ENCODE measurements around the gene TRIOBP.

TRIOBP gene

GRCh38 chr22:37676736-37677492, 19.9 kb upstream of the TRIOBP start:
- H3K4me3 ChIP-seq (replicated peaks; ENCODE audit: low read depth, low read length): peak overlapping the region; percentile 93
- DNase-seq (ENCODE audit: low read depth): peak; percentile 97
- TF ChIP-seq CTCF (IDR thresholded peaks at IDR 0.05; ENCODE audit: low read length, missing control alignments): no peak

DNA sequence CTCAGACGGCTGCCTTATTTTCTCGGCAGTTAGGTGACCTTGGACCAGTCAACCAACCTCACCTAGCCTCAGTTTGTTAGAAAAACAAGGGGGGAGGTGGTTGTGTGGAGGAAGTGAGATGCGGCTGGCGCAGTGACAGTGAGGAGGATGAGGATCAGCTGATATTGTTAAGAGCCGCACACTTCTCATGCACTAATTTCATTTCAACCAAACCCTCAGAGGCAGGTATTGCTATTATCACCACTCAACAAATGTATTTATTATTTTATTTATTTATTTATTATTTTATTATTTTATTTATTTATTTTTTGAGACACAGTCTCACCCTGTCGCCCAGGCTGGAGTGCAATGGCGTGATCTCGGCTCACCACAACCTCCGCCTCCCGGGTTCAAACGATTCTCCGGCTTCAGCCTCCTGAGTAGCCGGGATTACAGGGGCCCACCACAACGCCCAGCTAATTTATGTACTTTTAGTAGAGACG, 19.3 kb upstream of the TRIOBP start:
- peak overlapping the region; percentile 93 for H3K4me3 ChIP-seq (replicated peaks; ENCODE audit: low read depth, low read length)

GRCh38 chr22:37678372-37678771, 18.5 kb upstream of the TRIOBP start:
- no peak for TF ChIP-seq CTCF (IDR thresholded peaks at IDR 0.05; ENCODE audit: low read length, missing control alignments)
- DNase-seq (ENCODE audit: low read depth): no peak
- peak overlapping the region; percentile 93 for H3K4me3 ChIP-seq (replicated peaks; ENCODE audit: low read depth, low read length)

More for the DNA sequence above, 19.3 kb upstream of the TRIOBP start:
- DNase-seq (ENCODE audit: low read depth): no peak
- no peak for TF ChIP-seq CTCF (IDR thresholded peaks at IDR 0.05; ENCODE audit: low read length, missing control alignments)

GRCh38 chr22:37679670-37680069, 17.2 kb upstream of the TRIOBP start:
- no peak overlapping the region for H3K4me3 ChIP-seq (replicated peaks; ENCODE audit: low read depth, low read length)

GRCh38 chr22:37680191-37680851, 16.5 kb upstream of the TRIOBP start:
- no peak for TF ChIP-seq CTCF (IDR thresholded peaks at IDR 0.05; ENCODE audit: low read length, missing control alignments)
- DNase-seq (ENCODE audit: low read depth): no peak
- no peak overlapping the region for H3K4me3 ChIP-seq (replicated peaks; ENCODE audit: low read depth, low read length)

More at GRCh38 chr22:37679670-37680069, 17.2 kb upstream of the TRIOBP start:
- no peak for DNase-seq (ENCODE audit: low read depth)
- no peak for TF ChIP-seq CTCF (IDR thresholded peaks at IDR 0.05; ENCODE audit: low read length, missing control alignments)

GRCh38 chr22:37681001-37681424, 15.8 kb upstream of the TRIOBP start:
- DNase-seq (ENCODE audit: low read depth): no peak
- TF ChIP-seq CTCF (IDR thresholded peaks at IDR 0.05; ENCODE audit: low read length, missing control alignments): no peak
- H3K4me3 ChIP-seq (replicated peaks; ENCODE audit: low read depth, low read length): no peak overlapping the region

Data from fibroblast of pulmonary artery (primary cell).